ENCODE data around the gene SLC51A. TPM values are rescaled to one million over a fixed set of nuclear protein-coding genes. Genes with fewer than 3 reads are reported as not detected.
"Not testable (repeated sequence)": the region's sequence is repeated elsewhere in the genome, so short reads cannot be mapped to it uniquely, and the experiment has no call there.

SLC51A gene
- total RNA-seq, 1 donor from 2014 or later: 2.1 TPM

DNA sequence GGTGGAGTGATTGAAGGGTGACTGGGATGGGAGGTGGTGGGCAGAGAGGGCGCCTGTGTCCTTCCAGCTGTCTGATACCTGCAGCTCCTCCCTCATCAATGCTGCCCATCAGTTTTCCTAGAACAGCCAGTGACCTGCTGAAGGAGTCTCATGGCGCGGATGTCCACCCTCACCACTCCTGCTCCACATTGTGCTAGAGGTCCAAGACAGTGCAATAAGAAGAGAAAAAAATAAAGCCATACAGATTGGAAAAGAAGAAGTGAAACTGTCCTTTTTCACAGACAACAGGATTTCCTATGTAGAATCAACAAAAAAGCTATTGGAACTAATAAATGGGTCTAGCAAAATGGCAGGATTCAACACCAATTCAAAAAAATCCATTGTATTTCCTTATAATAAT, 12.5 kb upstream of the SLC51A start:
- Histone ChIP-seq H3K4me3 (ENCODE audit: low read length in 3 of 3) (no peak overlapping the region), H3K27ac (ENCODE audit: low read depth, low read length) (no peak overlapping the region), H3K27me3 (ENCODE audit: control insufficient read depth in 3 of 3, insufficient read depth in 3 of 3, low read length in 3 of 3) (peaks cover 0 to 11% (median 2%) of the 10 kb centered on the region in 3 donors), H3K4me1 (ENCODE audit: control insufficient read depth in 3 of 3, insufficient read depth in 3 of 3, low read length in 3 of 3) (peaks cover 2 to 6% (median 5%) of the 10 kb centered on the region in 3 donors), H3K9me3 (ENCODE audit: control insufficient read depth in 3 of 3, low read length in 3 of 3) (no peaks in the 10 kb centered on the region), H3K9ac (ENCODE audit: low read depth in 1 of 3, low read length in 3 of 3) (no peak overlapping the region), H3K36me3 (ENCODE audit: control insufficient read depth in 3 of 3, insufficient read depth in 3 of 3, low read length in 3 of 3) (no peaks in the 10 kb centered on the region)

DNA sequence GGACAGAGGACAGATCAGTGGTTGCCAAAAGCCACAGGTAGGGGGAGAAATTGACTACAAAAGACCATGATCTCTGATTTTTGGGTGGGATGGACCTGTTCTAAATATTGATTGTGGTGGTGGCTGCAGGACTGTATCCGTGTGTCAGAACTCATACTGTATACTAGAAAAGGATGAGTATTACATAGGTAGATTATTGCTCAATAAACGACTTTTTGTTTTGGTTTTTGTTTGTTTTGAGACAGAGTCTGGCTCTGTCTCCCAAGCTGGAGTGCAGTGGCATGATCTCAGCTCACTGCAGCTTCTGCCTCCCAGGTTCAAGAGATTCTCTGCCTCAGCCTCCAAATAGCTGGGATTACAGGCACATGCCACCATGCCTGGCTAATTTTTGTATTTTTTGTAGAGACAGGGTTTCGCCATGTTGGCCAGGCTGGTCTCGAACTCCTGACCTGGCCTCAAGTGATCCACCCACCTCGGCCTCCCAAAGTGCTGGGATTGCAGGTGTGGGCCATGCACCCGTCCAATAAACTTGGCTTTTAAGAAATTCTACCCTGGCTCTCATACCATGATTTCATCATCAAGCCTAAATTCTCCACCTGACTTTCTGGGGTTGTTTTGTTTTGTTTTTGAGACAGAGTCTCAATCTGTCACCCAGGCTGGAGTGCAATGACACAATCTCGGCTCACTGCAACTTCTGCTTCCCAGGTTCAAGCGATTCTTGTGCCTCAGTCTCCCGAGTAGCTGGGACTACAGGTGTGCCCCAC, 10.7 kb upstream of the SLC51A start:
- not testable (repeated sequence) for H3K36me3 ChIP-seq (ENCODE audit: control insufficient read depth in 3 of 3, insufficient read depth in 3 of 3, low read length in 3 of 3); H3K4me3 ChIP-seq (ENCODE audit: low read length in 3 of 3); H3K9ac ChIP-seq (ENCODE audit: low read depth in 1 of 3, low read length in 3 of 3); H3K9me3 ChIP-seq (ENCODE audit: control insufficient read depth in 3 of 3, low read length in 3 of 3); H3K4me1 ChIP-seq (ENCODE audit: control insufficient read depth in 3 of 3, insufficient read depth in 3 of 3, low read length in 3 of 3); H3K27ac ChIP-seq (ENCODE audit: low read depth, low read length)
- peaks cover 0 to 16% (median 2%) of the 10 kb centered on the region in 3 donors for H3K27me3 ChIP-seq (ENCODE audit: control insufficient read depth in 3 of 3, insufficient read depth in 3 of 3, low read length in 3 of 3)

DNA sequence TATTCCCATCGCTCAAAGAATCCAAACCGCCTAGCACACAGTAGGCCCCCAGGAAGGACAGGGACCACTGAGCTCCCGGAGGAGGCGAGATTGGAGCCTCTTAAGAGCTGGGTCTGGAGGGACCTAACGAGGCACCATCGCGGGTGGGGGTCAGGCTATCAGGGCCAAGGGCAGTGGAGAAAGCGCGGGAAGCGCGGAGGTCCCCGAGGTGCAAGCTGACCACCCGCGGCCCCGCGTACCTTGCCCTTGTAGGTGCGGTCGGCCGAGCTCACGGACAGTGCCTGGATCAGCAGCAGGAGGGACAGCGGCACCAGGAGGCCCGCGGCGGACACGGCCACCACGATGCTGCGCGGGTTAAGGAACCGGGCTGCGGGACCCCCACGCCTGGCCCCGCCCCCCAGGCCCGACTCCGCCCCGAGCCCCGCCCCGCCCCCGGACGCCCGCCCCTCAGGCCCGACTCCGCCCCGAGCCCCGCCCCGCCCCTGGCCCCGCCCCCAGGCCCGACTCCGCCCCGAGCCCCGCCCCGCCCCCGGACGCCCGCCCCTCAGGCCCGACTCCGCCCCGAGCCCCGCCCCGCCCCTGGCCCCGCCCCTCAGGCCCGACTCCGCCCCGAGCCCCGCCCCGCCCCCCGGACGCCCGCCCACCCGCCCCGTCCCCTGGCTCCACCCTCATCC, 9.0 kb upstream of the SLC51A start:
- H3K27me3 ChIP-seq (ENCODE audit: control insufficient read depth in 3 of 3, insufficient read depth in 3 of 3, low read length in 3 of 3): peaks cover 0 to 16% (median 2%) of the 10 kb centered on the region in 3 donors
- H3K9ac ChIP-seq (ENCODE audit: low read depth in 1 of 3, low read length in 3 of 3): no peak overlapping the region
- no peaks in the 10 kb centered on the region for H3K36me3 ChIP-seq (ENCODE audit: control insufficient read depth in 3 of 3, insufficient read depth in 3 of 3, low read length in 3 of 3)
- H3K9me3 ChIP-seq (ENCODE audit: control insufficient read depth in 3 of 3, low read length in 3 of 3): no peaks in the 10 kb centered on the region
- H3K4me1 ChIP-seq (ENCODE audit: control insufficient read depth in 3 of 3, insufficient read depth in 3 of 3, low read length in 3 of 3): peaks cover 2 to 6% (median 5%) of the 10 kb centered on the region in 3 donors
- H3K27ac ChIP-seq (ENCODE audit: low read depth, low read length): no peak overlapping the region
- H3K4me3 ChIP-seq (ENCODE audit: low read length in 3 of 3): peak overlapping the region in 1 of 3 donors; percentile 50

DNA sequence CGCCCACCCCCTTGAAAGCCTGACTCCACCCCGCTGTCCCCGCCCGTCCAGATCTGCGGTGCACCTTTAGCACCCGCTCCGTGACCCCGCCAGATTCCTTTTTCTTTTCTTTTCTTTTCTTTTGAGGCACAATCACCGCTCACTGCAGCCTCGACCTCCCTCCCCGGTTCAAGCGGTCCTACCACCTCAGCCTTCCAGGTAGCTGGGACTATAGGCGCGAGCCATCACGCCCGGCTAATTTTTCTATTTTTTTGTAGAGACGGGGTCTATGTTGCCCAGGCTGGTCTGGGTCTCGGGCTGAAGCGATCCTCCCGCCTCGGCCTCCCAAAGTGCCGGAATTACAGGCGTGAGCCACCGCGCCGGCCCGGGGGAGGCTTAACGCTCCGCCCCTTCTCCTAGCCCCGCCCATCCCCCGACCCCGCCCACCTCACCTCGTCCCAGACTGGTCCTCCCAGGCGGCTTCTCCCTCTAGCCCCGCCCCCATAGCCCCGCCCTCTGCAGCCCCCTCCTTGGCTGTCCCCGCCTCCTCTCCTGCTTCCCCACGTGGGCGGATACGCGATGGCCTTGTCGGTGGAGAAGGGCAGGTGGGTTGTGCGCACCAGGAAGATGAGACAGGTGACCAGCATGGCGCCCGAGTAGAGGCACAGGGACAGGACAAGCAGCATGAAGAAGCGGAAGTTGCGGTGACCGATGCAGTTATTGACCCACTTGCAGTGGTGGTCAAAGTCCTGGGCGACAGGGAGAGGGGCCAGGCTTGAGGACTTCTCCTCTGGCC, 8.3 kb upstream of the SLC51A start:
- Histone ChIP-seq H3K4me1 (ENCODE audit: control insufficient read depth in 3 of 3, insufficient read depth in 3 of 3, low read length in 3 of 3) (peaks cover 2 to 5% (median 2%) of the 10 kb centered on the region in 3 donors), H3K36me3 (ENCODE audit: control insufficient read depth in 3 of 3, insufficient read depth in 3 of 3, low read length in 3 of 3) (no peaks in the 10 kb centered on the region), H3K9me3 (ENCODE audit: control insufficient read depth in 3 of 3, low read length in 3 of 3) (no peaks in the 10 kb centered on the region), H3K4me3 (ENCODE audit: low read length in 3 of 3) (no peak overlapping the region), H3K27ac (ENCODE audit: low read depth, low read length) (no peak overlapping the region), H3K27me3 (ENCODE audit: control insufficient read depth in 3 of 3, insufficient read depth in 3 of 3, low read length in 3 of 3) (peaks cover 0 to 16% (median 2%) of the 10 kb centered on the region in 3 donors), H3K9ac (ENCODE audit: low read depth in 1 of 3, low read length in 3 of 3) (no peak overlapping the region)

DNA sequence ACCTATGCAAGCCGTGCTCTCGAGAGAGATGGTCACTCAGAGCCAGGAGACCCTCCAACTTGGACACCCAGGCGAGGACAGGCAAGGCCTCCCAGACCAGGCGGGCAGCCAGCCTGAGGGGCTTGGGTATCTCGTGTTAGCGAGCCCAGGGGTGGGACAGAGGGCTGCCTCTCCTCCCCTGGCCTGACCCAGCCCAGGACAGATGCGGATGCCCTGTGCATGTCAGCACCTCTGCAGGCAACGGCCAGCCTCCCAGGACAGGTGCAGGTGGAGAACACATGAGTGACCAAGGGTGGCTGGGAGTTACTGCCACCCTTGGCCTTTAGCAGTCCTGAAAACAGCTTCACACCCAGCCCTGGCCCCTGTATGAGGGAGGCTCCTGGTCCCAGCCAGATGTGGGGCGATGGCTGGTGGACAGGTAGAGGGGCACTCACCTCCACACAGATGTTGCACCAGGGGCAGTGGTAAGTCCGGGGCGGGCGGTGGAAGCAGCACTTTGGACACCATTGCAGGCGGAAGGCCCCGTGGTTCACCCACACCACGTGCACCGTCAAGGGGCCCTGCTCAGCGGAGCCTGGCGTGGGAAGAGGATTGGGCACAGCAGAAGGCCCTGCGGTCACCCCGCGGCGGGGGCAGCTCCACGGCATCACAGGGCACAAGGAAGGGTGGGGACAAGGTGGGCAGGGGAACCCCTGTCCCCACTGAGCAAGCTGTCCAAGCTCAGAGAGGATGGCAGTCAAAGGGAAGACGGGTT, 7.2 kb upstream of the SLC51A start:
- Histone ChIP-seq H3K9ac (ENCODE audit: low read depth in 1 of 3, low read length in 3 of 3) (no peak overlapping the region), H3K36me3 (ENCODE audit: control insufficient read depth in 3 of 3, insufficient read depth in 3 of 3, low read length in 3 of 3) (no peaks in the 10 kb centered on the region), H3K4me3 (ENCODE audit: low read length in 3 of 3) (no peak overlapping the region), H3K27ac (ENCODE audit: low read depth, low read length) (no peak overlapping the region), H3K4me1 (ENCODE audit: control insufficient read depth in 3 of 3, insufficient read depth in 3 of 3, low read length in 3 of 3) (peaks cover 2 to 5% (median 2%) of the 10 kb centered on the region in 3 donors), H3K9me3 (ENCODE audit: control insufficient read depth in 3 of 3, low read length in 3 of 3) (no peaks in the 10 kb centered on the region), H3K27me3 (ENCODE audit: control insufficient read depth in 3 of 3, insufficient read depth in 3 of 3, low read length in 3 of 3) (peaks cover 0 to 13% (median 2%) of the 10 kb centered on the region in 3 donors)

DNA sequence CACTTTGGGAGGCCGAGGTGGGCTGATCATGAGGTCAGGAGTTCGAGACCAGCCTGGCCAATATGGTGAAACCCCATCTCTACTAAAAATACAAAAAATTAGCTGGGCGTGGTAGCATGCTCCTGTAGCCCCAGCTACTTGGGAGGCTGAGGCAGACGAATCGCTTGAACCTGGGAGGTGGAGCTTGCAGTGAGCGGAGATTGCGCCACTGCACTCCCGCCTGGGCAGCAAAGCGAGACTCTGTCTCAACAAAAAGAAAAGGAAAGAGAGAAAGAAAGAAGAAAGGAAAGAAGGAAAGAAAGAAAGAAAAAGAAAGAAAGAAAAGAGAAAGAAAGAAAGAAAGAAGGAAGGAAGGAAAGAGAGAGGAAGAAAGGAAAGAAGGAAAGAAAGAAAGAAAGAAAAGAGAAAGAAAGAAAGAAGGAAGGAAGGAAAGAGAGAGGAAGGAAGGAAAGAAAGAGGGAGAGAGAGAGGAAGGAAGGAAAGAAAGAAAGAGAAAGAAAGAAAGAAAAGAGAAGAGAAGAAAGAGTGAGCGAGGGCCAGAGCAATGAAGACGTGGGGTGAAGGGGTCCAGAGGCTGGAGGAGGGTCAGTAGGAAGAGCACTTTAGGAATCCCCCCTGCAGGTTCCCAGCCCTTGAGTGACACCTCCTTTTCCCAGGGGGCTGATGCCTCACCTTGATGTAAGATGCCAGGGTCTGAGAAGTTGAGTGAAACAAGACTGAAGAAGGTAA, 6.2 kb upstream of the SLC51A start:
- not testable (repeated sequence) for H3K9ac ChIP-seq (ENCODE audit: low read depth in 1 of 3, low read length in 3 of 3); H3K9me3 ChIP-seq (ENCODE audit: control insufficient read depth in 3 of 3, low read length in 3 of 3); H3K27ac ChIP-seq (ENCODE audit: low read depth, low read length); H3K36me3 ChIP-seq (ENCODE audit: control insufficient read depth in 3 of 3, insufficient read depth in 3 of 3, low read length in 3 of 3); H3K4me3 ChIP-seq (ENCODE audit: low read length in 3 of 3); H3K4me1 ChIP-seq (ENCODE audit: control insufficient read depth in 3 of 3, insufficient read depth in 3 of 3, low read length in 3 of 3)
- H3K27me3 ChIP-seq (ENCODE audit: control insufficient read depth in 3 of 3, insufficient read depth in 3 of 3, low read length in 3 of 3): peaks cover 0 to 13% (median 2%) of the 10 kb centered on the region in 3 donors

DNA sequence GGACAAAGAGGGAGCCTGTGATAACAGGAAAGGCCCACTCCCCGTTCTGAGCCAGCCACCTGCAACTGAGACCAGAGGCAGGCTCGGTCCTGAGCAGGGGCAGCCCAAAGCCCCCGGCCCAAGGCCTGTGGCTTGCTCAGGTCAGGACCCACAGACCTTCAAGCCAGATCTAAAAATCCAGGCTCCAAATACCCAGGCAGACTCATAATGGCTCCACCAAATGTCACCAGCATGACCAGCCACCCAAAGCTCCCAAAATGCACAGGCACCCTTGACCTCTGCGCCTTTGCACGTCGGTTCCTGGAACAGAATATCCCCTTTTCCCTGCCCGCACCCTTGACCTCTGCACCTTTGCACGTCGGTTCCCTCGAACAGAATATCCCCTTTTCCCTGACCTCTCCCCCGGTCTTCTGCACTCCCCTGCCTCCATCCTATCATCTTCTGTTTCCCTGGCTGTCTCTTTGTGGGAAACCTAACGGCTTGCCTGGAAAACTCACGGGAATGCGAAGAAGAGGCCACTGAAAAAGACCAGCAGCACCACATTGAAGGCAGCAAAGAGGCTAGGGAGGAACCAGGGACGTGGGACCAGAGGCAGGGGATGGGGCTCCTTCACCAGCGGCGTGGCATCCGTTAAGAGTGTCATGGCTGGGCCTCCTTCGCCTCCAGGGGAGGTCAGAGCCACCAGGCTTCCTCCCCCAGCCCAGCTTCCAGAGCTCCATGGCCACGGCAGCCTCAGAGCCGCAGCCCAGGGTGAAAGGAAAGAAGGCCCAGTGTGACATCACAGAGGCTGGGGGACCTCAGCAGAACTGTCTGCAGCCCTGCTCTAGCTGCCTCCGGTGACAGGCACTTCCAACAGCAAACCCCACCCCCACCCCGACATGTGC, 5.4 kb upstream of the SLC51A start, which contains the start of gene ZDHHC19:
TSS of gene ZDHHC19 (minus strand) at position 728 of the 884 bp plus-strand sequence. CDS start at position 643, 85 bp downstream.
- no peak within 1 kb of the TSS for H3K4me3 ChIP-seq (ENCODE audit: low read length in 3 of 3)
- no peaks in the 10 kb centered on the region for H3K36me3 ChIP-seq (ENCODE audit: control insufficient read depth in 3 of 3, insufficient read depth in 3 of 3, low read length in 3 of 3)

DNA sequence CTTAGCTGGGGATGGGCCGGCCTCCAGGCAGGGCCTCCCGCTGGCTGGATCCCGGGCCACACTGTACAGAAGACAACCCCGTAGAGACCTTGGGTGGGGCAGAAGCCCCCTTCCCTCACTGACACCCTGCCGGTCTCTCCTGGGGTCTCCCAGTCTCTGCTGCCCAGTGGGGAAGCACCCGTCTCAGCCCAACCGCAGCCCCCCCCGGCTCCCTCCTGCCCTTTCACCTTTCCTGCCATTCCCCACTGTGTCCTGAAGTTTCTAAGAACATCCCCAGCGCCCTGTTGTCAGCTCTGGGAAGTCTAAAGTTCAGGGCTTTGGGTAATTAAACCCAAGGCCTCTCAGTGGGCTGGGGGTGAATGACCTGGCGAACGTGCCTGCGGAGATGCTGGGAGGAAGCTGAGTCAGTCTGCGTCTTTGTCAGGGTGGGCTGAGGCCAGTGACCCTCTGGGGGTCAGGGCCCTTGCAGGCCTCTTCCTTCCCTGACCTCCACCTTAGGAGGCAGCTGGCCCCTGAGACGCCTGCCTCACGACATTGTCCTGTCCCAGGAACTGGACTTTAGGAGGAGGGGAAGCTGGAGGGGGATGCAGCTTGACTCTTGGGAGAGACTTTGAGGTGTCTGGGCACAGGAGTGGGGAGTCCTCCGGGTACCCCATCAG, 1.4 kb upstream of the SLC51A start:
- Histone ChIP-seq H3K9ac (ENCODE audit: low read depth in 1 of 3, low read length in 3 of 3) (no peak overlapping the region), H3K27me3 (ENCODE audit: control insufficient read depth in 3 of 3, insufficient read depth in 3 of 3, low read length in 3 of 3) (peaks cover 0 to 6% (median 0%) of the 10 kb centered on the region in 3 donors), H3K4me3 (ENCODE audit: low read length in 3 of 3) (no peak overlapping the region), H3K27ac (ENCODE audit: low read depth, low read length) (no peak overlapping the region), H3K9me3 (ENCODE audit: control insufficient read depth in 3 of 3, low read length in 3 of 3) (no peaks in the 10 kb centered on the region), H3K36me3 (ENCODE audit: control insufficient read depth in 3 of 3, insufficient read depth in 3 of 3, low read length in 3 of 3) (no peaks in the 10 kb centered on the region), H3K4me1 (ENCODE audit: control insufficient read depth in 3 of 3, insufficient read depth in 3 of 3, low read length in 3 of 3) (peaks cover 5 to 8% (median 8%) of the 10 kb centered on the region in 3 donors)

More for the DNA sequence above, 5.4 kb upstream of the SLC51A start, which contains the start of gene ZDHHC19:
- H3K27ac ChIP-seq (ENCODE audit: low read depth, low read length): no peak within 1 kb of the TSS
- H3K9me3 ChIP-seq (ENCODE audit: control insufficient read depth in 3 of 3, low read length in 3 of 3): no peaks in the 10 kb centered on the region
- H3K27me3 ChIP-seq (ENCODE audit: control insufficient read depth in 3 of 3, insufficient read depth in 3 of 3, low read length in 3 of 3): peaks cover 0 to 13% (median 2%) of the 10 kb centered on the region in 3 donors
- peaks cover 2 to 5% (median 2%) of the 10 kb centered on the region in 3 donors for H3K4me1 ChIP-seq (ENCODE audit: control insufficient read depth in 3 of 3, insufficient read depth in 3 of 3, low read length in 3 of 3)
- no peak within 1 kb of the TSS for H3K9ac ChIP-seq (ENCODE audit: low read depth in 1 of 3, low read length in 3 of 3)
